SKM-1 treated with dmso at 0.1 percent for 144 hours (cell line): ENCODE data around the gene ZFR.
"Not testable (repeated sequence)": the region's sequence is repeated elsewhere in the genome, so short reads cannot be mapped to it uniquely, and the experiment has no call there.

Experiments
- DNase-seq: peaks from one replicate; lab custom pipeline; 2025; ENCODE audit not compliant: unreplicated experiment; lab: John Stamatoyannopoulos, UW

The ZFR gene

GRCh38 chr5:32323741-32324140, 120.8 kb downstream of the ZFR start:
- no peak for DNase-seq

GRCh38 chr5:32322882-32323281, 121.7 kb downstream of the ZFR start:
- no peak for DNase-seq

GRCh38 chr5:32321787-32322186, 122.8 kb downstream of the ZFR start:
- peak; percentile 25 for DNase-seq

GRCh38 chr5:32320576-32320975, 124.0 kb downstream of the ZFR start:
- no peak for DNase-seq

GRCh38 chr5:32319926-32320543, 124.5 kb downstream of the ZFR start:
- DNase-seq, result no peak

- no peak for DNase-seq
These were observed 125.1 kb downstream of the ZFR start for GRCh38 chr5:32319392-32319791.

GRCh38 chr5:32317041-32317440, 127.5 kb downstream of the ZFR start:
- DNase-seq, result no peak

GRCh38 chr5:32315221-32316014, 129.1 kb downstream of the ZFR start:
- no peak for DNase-seq

- DNase-seq, result no peak
These were observed 129.9 kb downstream of the ZFR start for GRCh38 chr5:32314658-32315057.

GRCh38 chr5:32314152-32314488, 130.4 kb downstream of the ZFR start:
- DNase-seq, result not testable (repeated sequence)

- peak; percentile 99 for DNase-seq
These were observed 131.8 kb downstream of the ZFR start, which contains the start of gene MTMR12 for GRCh38 chr5:32312595-32313332. TSS of gene MTMR12 (minus strand) at chr5:32312939. CDS start at chr5:32312838, 101 bp downstream.

- no peak for DNase-seq
These were observed 132.3 kb downstream of the ZFR start for GRCh38 chr5:32312197-32312594.

GRCh38 chr5:32311404-32312196, 132.9 kb downstream of the ZFR start:
- DNase-seq, result no peak

GRCh38 chr5:32309761-32310160, 134.8 kb downstream of the ZFR start:
- DNase-seq, result no peak

- no peak for DNase-seq
These were observed 135.6 kb downstream of the ZFR start for GRCh38 chr5:32308946-32309345.

GRCh38 chr5:32307769-32308194, 136.8 kb downstream of the ZFR start:
- DNase-seq, result no peak

- DNase-seq, result peak; percentile 59
These were observed 139.9 kb downstream of the ZFR start for GRCh38 chr5:32304622-32305021.
